OCI-LY3 (cell line): Measurements from ENCODE around the gene CYP11A1.

Source experiments
- EZH2phosphoT487 ChIP-seq: fragments of 200-600 bp; shearing (Covaris generic); IDR thresholded peaks from 2 replicates; pipeline ENCODE4 v1.6.1; 2018; ENCODE audit warnings: antibody characterized with exemption, mixed run types, low read depth
- TF ChIP-seq, protein P1 (sequence below): fragments of 200-600, 300-600 bp; sonication (generic); IDR thresholded peaks from 2 replicates; pipeline ENCODE4 v1.5.1; 2014; ENCODE audit warnings: antibody characterized with exemption, low read length, low read depth

DNA sequence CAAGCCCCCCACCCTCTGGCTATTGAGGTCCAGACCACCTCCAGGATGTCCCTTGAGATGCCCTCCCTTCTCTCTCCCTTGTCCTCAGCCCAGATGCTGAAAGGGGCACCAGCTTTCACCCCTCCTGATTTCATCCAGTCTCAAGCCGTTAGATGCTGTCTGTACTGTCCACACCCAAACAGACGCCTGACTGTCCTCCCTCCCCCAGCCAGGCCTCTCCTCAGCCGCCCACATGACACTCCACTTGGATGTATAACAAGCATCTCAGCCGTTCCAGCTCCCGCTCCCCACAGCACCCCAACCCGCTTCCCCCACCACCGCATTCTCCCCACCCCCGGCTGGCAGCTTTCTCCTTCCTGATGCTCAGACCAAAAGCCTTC, 25.0 kb upstream of the CYP11A1 start:
- TF ChIP-seq, protein P1, sequence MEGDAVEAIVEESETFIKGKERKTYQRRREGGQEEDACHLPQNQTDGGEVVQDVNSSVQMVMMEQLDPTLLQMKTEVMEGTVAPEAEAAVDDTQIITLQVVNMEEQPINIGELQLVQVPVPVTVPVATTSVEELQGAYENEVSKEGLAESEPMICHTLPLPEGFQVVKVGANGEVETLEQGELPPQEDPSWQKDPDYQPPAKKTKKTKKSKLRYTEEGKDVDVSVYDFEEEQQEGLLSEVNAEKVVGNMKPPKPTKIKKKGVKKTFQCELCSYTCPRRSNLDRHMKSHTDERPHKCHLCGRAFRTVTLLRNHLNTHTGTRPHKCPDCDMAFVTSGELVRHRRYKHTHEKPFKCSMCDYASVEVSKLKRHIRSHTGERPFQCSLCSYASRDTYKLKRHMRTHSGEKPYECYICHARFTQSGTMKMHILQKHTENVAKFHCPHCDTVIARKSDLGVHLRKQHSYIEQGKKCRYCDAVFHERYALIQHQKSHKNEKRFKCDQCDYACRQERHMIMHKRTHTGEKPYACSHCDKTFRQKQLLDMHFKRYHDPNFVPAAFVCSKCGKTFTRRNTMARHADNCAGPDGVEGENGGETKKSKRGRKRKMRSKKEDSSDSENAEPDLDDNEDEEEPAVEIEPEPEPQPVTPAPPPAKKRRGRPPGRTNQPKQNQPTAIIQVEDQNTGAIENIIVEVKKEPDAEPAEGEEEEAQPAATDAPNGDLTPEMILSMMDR, result no peak
- TF ChIP-seq EZH2phosphoT487, result no peak
